GM13976 (cell line): ENCODE results near the gene ATG4C.
"Not testable (repeated sequence)": the region's sequence is repeated elsewhere in the genome, so short reads cannot be mapped to it uniquely, and the experiment has no call there.

Experiments used
- DNase-seq: peaks from one replicate; pipeline ENCODE4 v3.0.0; 2012; ENCODE audit warnings: low spot score
- in situ Hi-C: fragments of 300-500 bp; cut with MboI; formaldehyde crosslinking; loops from one replicate; pipeline ENCODE4 v1.12.0; 2022; ENCODE audit warnings: low sequenced_read_pairs, mixed read lengths, inconsistent platforms; ENCODE audit not compliant: unreplicated experiment
- TF ChIP-seq, protein P1 (sequence below): IDR thresholded peaks from 2 replicates; pipeline ENCODE4 v1.5.1; 2012; ENCODE audit warnings: borderline replicate concordance, mild to moderate bottlenecking; ENCODE audit not compliant: insufficient read depth; ENCODE audit errors: extremely low read depth, missing control alignments, control extremely low read depth

Gene ATG4C

GRCh38 chr1:62772607-62773295, 11.2 kb upstream of the ATG4C start:
- in situ Hi-C loops: no loop called here
- TF ChIP-seq, protein P1, sequence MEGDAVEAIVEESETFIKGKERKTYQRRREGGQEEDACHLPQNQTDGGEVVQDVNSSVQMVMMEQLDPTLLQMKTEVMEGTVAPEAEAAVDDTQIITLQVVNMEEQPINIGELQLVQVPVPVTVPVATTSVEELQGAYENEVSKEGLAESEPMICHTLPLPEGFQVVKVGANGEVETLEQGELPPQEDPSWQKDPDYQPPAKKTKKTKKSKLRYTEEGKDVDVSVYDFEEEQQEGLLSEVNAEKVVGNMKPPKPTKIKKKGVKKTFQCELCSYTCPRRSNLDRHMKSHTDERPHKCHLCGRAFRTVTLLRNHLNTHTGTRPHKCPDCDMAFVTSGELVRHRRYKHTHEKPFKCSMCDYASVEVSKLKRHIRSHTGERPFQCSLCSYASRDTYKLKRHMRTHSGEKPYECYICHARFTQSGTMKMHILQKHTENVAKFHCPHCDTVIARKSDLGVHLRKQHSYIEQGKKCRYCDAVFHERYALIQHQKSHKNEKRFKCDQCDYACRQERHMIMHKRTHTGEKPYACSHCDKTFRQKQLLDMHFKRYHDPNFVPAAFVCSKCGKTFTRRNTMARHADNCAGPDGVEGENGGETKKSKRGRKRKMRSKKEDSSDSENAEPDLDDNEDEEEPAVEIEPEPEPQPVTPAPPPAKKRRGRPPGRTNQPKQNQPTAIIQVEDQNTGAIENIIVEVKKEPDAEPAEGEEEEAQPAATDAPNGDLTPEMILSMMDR: no peak
- DNase-seq: no peak

DNA sequence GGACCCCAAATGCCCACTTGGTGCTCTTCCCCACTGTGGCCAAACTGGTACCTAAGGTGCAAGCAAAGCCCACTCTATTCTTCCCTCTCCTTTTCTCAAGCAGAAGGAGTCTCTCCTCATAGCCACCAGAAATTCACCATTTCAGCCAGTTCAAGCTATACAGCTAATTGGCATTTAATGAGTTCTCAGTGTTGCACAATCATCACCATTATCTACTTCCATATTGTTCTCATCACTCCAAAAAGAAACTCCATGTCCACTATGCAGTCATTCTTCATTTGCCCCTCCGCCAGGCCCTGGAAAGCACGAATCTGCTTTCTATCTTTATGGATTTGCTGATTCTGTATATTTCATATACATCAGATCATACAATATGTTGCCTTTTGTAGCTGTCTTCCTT, 9.9 kb upstream of the ATG4C start:
- DNase-seq: no peak
- TF ChIP-seq, protein P1: no peak
- in situ Hi-C loops: no loop called here

- DNase-seq: no peak
- in situ Hi-C loops: no loop called here
Measured at GRCh38 chr1:62774971-62775595, 8.8 kb upstream of the ATG4C start.

GRCh38 chr1:62778208-62778607, 5.7 kb upstream of the ATG4C start:
- in situ Hi-C loops: no loop called here
- no peak for DNase-seq
- TF ChIP-seq, protein P1: no peak

More at GRCh38 chr1:62774971-62775595, 8.8 kb upstream of the ATG4C start:
- TF ChIP-seq, protein P1: no peak

DNA sequence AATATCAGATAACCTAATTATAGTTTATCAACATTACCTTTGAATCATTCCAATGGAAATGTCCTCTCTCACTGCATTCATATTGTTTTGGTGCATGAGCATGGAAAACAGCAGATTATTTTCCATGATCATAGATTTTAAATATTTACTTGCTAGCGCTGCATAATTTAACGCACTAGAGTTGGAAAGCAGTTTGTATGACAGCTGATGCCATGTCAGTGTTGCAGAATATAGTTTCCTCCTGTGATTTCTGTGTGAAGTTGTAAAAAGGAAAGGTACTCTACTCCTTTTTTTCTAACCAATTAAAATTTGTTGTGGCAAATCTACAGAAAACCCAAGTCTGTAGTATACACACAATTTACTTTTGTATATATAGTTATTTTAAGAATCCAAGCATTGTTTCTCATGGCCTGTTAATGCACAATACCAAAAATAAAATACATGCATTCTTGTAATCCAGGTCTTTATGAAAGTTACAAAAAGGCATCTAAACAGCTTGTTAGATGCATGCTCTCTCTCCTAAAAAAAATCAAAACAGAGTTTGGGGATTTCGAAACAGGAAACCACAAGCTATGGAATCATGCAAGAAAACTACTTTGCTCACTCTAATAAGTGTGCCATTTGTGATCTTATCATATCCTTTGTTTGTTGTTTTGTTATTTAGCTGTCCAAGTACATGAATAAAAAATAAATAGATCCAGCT, 1.9 kb upstream of the ATG4C start:
- DNase-seq: no peak
- TF ChIP-seq, protein P1: no peak
- in situ Hi-C loops: no loop called here

DNA sequence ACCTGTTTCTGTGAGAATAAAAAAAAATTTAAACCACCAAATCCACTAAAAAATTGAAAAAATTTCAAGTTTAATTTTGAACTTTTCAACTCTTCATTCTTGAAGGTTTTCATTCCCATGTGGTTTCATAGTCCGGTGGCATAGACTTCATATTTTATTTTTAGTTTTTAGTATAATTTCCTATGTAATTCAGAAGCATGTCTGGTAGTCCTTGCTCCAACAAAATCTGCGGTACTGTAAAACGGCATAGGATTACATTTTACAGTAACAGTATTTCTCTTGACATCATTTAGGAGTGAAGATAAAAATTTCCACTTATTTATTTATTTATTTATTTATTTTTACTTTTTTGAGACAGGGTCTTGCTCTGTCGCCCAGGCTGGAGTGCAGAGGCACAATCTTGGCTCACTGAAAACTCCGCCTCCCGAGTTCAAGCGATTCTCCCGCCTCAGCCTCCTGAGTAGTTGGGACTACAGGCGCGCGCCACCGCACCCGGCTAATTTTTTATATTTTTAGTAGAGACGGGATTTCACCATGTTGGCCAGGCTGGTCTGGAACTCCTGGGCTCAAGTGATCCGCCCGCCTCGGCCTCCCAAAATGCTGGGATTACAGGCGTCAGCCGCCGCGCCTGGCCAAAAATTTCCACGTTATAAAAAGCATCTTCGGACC, 1.3 kb upstream of the ATG4C start:
- in situ Hi-C loops, DNase-seq: not testable (repeated sequence)
